Suppressor macrophage treated with lipopolysaccharide for 4 hours (primary cell): Measurements from ENCODE around the gene GRM2.

ENCODE experiments used
- DNase-seq: peaks from one replicate; pipeline ENCODE4 v3.0.0-alpha.2; 2020

GRM2 gene

DNA sequence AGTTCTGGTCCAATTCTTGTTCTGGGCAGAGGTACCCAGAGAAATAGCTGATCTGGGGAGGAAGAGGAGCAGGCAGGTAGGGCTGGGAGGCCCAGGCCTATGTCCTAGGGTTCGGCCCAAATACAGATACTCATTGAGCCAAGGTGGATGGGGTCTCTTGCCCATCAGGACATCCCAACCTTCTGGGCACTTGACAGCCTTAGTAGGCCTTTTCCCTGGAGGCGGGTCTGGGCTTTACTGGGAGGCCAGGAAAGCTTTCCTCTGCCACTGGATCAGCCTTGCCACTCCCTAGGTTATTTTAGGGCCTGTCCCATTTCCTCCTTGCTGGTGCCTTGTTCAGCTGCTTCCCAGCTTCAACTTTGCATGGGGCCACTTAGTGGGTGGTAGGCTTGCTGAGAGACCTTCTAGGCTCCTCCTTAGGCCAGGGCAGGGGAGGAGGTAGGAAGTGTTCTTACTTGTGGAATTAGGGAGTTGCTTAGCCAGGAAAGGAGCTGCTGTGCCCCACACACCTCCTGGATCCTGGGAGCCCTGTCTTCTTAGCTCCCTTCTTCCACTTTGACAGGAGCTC is 26.1 kb upstream of the GRM2 start:
- no peak for DNase-seq

DNA sequence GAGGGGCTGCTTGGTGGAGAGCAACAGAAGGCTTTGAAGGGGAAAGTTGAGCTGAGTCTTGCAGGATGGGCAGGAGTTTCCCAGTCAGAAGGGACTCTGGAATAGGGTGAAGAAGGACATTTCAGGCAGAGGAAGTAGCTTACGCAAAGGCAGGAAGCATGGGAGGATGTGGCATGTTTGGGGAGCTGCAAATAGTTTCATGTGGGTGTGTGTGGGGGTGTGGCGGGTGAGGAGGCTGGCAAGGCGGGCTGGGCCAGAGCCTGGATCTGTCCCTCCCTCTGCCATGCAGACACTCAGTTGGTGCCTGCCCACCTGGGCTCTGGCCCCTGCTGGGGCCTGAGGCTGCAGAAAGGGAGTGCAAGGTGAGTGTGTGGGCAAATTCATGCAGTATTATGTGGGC is 25.4 kb upstream of the GRM2 start:
- peak; percentile 52 for DNase-seq

DNA sequence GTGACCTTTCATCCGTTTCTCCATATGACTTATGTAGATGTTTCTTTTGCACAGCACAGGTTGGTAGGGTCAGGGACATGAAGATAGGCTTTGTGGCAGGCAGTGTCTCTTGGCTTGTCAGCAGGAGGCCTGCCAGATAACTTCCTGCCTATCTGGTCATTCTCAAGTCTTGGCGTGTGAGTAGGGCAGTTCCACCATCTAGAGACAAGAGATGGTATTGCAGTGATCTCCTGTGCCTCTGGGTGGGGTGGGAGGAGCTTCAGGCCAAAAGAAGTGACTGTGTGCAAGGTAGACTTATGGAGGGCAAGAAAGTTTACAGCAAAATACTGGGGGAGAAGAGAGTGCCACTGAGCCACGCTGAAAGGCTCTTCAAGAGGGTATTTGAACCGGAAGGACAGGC is 24.8 kb upstream of the GRM2 start:
- peak; percentile 89 for DNase-seq

DNA sequence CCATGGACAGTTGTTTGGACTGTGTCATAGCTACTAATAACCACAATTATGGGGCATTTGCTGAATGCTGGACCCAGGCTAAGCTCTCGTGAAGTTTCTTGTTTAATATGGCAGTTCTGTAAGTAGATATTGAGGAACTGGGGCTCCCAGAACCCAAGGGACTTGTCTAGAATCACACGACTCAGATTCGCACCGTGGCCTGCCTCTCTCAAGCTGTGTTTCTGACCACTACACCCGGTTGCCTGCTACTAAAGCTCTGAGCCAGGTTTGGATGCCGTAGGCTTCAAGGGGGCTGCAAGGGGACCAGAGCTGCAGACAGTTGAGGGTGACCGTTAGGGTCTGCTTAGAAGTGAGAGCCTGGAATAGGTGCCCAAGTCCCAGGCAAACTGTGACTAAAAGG is 24.3 kb upstream of the GRM2 start:
- no peak for DNase-seq

GRCh38 chr3:51683566-51683965 is 23.3 kb upstream of the GRM2 start:
- DNase-seq = no peak

DNA sequence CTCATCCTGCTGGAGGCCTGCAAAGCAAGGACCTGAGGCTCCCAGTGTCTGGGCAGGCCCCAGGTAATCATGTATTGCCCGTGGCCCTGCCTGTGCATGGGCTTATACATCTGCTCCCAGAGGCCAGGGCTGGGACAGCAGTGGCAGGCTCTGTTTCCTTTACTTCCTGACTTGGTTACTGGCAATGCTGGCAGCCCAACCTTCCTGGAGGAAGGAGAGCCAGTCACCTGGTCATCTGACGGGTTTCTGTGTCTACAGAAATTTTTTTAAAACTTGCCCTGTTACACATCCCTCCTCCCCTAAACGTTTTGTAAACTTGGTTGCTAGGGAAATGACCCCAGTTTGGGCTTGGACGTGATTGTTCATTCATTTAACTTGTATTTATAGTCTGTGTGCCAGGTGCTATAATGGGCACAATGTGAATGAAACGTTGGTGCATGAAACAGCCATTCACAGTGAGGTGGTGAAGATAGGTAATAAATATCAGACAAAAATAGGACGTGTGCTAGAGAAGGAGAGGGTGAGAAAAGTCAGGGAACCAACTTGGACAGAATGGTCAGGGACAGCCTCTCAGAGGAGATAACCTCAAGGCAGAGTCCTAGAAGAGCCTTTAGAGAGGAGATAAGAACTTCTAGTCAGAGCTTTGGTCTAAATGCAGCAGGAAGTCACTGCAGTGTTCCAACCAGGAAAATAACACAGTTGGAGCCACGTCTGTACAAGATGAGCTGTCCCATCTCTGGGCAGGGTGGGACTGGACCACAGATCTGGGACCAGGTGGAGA is 21.7 kb upstream of the GRM2 start:
- no peak for DNase-seq

DNA sequence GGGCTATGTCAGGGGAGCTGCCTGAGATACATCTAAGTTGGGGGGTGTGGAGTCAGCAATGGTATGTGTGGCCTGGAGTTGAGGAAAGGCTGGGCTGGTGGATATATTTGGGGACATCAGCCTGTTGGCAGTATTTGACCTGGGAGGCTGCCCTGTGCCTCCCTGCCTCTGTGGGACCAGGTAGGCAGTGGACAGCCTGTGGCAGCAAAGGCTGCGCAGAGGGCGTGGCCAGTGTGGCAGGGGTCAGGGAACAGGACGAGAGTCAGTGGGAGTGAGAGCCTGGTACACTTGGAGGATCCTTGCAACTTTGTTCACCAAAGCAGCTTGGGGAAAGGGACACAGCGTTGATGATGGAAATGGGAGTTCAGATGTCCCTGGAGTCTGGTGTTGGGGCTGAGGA is 20.8 kb upstream of the GRM2 start:
- DNase-seq = no peak

- DNase-seq = peak; percentile 37
These were observed 20.2 kb upstream of the GRM2 start for GRCh38 chr3:51686512-51687215.

DNA sequence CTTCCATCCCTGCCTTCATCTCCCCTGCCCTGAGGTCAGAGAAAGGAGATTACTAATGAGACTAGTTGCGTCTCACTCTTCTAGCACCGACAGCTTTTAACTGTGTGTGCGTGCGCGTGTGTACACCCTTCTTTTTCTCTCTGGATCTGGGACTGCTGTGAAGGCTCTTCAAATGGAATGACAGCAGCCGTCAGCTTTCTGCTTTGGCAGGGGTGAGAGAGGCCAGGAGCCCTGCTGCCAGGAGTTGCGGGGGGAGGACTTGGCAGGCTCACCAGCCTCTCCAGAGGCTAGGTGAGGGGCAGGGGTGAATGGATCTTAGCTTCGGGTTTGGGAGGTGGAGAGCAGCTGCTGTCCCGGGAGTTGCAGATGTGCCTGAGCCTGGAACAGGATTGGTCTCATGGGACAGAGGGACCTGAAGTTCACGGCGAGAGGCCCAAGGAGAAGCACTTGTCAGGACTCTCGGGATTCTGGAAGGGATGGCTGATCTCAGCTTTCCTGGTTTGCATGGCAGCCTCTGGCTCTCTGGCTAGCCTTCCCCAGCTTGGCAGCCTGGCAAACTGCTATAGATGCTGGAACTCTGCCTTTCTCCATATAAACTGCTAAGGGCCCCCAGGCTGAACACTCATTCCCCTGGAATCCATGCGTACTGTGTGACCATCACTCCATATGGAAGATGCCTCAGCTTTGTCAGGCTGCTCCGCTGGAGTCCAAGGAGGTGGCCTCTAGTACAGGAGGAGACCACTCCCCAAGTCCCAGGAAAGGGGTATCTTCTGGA is 19.2 kb upstream of the GRM2 start:
- DNase-seq = no peak

DNA sequence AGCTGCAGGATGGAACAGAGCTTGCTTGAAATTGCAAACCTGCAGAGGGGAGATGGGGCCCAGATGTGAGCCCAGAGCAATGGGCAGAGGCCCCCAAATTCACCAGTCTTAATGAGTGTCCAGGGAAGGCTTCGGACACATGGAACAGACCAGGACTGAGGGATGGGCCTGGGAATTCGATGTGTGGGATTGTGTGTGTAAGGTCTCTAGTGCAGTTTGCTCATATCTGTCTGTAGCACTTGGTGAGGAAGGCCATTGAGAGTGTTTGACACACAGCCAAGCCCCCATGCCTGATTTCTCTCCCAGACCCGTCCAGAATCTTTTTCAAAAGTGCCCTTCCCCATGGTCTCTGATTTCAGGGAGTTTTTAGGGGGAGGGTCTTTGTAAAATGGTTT is 18.7 kb upstream of the GRM2 start:
- no peak for DNase-seq

DNA sequence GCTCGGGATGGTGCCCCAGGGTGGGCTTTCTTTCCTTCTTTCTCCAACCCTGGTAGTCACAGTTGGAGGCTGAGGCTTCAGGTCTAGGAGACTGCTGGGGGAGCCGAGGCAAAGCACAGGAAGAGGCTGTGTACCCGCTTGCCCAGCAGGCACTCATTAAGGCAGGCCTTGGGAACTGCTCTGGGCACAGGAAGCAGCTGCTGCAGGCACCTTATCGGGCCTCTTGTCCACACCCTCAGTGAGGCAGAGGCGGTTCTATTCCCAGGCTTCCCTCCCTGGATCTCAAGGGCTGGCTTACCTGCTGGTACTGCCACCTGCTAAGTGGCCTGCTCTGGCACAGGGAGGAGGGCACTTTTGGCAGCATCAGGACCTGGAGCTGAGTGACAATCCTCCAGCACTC is 15.8 kb upstream of the GRM2 start:
- no peak for DNase-seq

- no peak for DNase-seq
These were observed 14.9 kb upstream of the GRM2 start for GRCh38 chr3:51691949-51692348.

- DNase-seq = no peak
These were observed 13.9 kb upstream of the GRM2 start for GRCh38 chr3:51692980-51693395.

DNA sequence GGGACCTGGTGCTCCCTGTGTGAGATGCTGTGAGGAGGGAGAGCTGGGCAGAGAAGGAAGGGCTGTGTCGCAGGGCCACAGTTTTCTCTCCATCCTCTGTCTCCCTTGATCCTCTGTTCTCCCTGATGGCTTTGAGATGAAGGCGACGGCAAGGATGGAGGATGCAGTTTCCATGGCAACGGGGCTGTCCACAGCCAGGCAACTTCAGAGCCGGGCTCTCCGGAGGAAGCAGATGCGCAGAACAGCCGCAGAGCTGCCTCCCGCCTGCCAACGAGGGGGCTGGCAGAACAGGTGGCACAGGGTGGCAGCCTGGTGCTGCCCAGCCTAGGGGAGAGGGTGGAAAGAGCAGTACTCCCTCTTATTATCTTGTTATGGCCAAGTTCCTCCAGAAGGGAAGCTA is 9.9 kb upstream of the GRM2 start:
- no peak for DNase-seq

DNA sequence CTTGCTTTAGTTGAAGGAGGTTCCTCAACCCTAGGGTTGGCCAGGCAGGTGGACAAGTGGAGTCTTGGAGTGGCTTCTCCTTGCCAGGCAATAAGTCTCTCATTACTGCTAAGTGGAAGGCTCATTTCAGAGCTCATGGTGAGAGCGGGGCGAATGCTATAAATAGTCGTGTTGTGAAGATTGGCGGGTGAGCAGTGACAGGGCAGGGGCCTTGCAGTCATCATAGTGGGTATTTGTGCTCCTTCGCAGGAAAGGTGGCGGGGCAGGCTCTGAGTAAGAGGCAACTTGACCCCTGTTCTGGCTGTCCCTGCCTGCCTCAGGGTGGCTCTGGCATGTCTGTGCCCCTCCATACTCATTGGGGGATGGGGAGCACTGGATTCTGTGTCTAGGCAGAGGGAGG is 8.7 kb upstream of the GRM2 start:
- DNase-seq = no peak

DNA sequence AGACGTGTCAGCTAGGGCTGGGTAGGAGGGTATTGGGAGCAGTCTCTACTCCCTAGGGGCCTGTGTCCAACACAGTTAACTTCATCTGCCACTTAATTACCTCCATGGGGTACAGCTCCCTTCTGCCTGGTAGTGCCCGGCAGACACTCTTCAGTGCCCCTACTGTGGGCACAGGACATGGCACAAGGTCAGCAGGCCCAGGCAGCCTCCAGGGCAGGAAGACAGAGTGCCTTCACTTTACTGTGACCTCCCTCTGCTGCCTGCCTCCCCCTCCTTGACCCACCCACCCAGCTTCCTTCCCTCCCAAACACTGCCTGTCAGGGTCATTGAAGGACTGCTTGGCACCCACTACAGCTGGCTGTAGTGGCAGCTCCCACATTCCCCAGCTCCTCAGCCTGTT is 6.5 kb upstream of the GRM2 start:
- DNase-seq = no peak

DNA sequence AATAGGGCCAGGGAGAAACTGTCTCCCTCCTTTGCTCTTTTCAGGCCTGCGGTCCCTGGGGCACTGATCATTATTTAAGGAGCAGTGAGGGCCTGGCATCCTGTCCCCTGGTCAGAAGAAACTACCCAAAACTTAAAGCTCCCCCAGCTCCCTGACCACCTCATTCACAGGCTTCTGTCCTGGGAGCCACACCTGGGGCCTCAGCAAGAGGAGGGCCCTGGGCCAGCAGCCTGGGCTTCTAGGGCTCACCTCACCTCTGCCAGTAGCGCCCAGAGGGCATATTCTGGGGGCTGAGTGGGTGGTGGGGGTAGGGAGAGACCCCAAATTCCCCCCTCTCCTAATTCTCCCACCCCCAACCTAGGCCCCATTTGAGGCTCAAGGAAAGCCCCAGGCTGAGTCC is 4.7 kb upstream of the GRM2 start:
- no peak for DNase-seq

GRCh38 chr3:51703068-51703760 is 3.7 kb upstream of the GRM2 start:
- no peak for DNase-seq

DNA sequence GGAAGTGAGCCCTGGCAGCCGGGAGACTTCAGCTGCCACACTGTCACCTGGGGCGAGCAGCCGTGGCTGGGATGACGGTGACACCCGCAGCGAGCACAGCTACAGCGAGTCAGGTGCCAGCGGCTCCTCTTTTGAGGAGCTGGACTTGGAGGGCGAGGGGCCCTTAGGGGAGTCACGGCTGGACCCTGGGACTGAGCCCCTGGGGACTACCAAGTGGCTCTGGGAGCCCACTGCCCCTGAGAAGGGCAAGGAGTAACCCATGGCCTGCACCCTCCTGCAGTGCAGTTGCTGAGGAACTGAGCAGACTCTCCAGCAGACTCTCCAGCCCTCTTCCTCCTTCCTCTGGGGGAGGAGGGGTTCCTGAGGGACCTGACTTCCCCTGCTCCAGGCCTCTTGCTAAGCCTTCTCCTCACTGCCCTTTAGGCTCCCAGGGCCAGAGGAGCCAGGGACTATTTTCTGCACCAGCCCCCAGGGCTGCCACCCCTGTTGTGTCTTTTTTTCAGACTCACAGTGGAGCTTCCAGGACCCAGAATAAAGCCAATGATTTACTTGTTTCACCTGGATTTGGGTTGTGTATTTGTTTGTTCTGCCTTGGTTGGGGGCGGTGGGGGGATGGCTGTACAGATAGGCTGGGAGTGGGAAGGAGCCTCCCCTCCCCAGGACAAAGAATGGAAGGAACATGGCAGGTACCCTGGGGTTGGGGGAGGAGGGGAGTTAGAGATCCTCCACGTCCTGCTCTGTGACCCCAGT is 2.9 kb upstream of the GRM2 start:
- DNase-seq = no peak

DNA sequence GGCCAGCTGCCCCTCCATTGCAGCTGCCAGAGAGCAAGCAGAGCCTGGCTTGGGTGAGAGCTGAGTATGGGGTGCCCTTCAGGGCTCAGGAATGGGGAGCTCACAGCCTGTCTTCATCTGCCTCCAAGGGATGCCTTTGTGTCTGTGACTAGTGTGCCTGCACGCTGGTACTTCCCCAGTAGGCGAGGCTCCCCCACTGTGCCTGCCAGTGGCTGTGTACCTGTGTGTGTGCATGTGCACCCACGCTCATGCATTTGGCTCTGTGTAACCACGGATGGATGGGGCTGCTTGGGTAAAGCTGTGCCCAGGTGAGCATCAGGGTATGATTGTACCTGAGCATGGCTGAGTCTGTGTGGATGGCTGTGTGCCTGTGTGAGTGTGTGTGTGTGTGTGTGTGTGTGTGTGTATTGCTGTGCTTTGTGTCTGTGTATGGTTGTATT is 2.3 kb upstream of the GRM2 start:
- DNase-seq = no peak

- DNase-seq = no peak
These were observed 1.4 kb upstream of the GRM2 start for GRCh38 chr3:51705276-51706020.
